Measurements from ENCODE around the gene LEF1.

LEF1 gene

GRCh38 chr4:108149588-108150380 is 18.9 kb downstream of the LEF1 start:
- DNase-seq (ENCODE audit: low read depth, low spot score): no peak

GRCh38 chr4:108148316-108148715 is 20.4 kb downstream of the LEF1 start:
- DNase-seq (ENCODE audit: low read depth, low spot score): no peak

GRCh38 chr4:108146819-108147218 is 21.9 kb downstream of the LEF1 start:
- no peak for DNase-seq (ENCODE audit: low read depth, low spot score)

- DNase-seq (ENCODE audit: low read depth, low spot score): no peak
Observed at GRCh38 chr4:108146336-108146735, 22.4 kb downstream of the LEF1 start.

- no peak for DNase-seq (ENCODE audit: low read depth, low spot score)
Observed at GRCh38 chr4:108144451-108144850, 24.3 kb downstream of the LEF1 start.

- no peak for DNase-seq (ENCODE audit: low read depth, low spot score)
Observed at GRCh38 chr4:108143515-108143914, 25.2 kb downstream of the LEF1 start.

- no peak for DNase-seq (ENCODE audit: low read depth, low spot score)
Observed at GRCh38 chr4:108142870-108143269, 25.9 kb downstream of the LEF1 start.

- DNase-seq (ENCODE audit: low read depth, low spot score): no peak
Observed at GRCh38 chr4:108141213-108141950, 27.4 kb downstream of the LEF1 start.

GRCh38 chr4:108140328-108140727 is 28.4 kb downstream of the LEF1 start:
- no peak for DNase-seq (ENCODE audit: low read depth, low spot score)

GRCh38 chr4:108139089-108139488 is 29.6 kb downstream of the LEF1 start:
- DNase-seq (ENCODE audit: low read depth, low spot score): no peak

- no peak for DNase-seq (ENCODE audit: low read depth, low spot score)
Observed at GRCh38 chr4:108135549-108136209, 33.1 kb downstream of the LEF1 start.

GRCh38 chr4:108130955-108131354 is 37.8 kb downstream of the LEF1 start:
- no peak for DNase-seq (ENCODE audit: low read depth, low spot score)

GRCh38 chr4:108129196-108129595 is 39.5 kb downstream of the LEF1 start:
- DNase-seq (ENCODE audit: low read depth, low spot score): no peak

- no peak for DNase-seq (ENCODE audit: low read depth, low spot score)
Observed at GRCh38 chr4:108126806-108127205, 41.9 kb downstream of the LEF1 start.

GRCh38 chr4:108120789-108121188 is 47.9 kb downstream of the LEF1 start:
- DNase-seq (ENCODE audit: low read depth, low spot score): no peak

GRCh38 chr4:108119199-108119800 is 49.4 kb downstream of the LEF1 start:
- no peak for DNase-seq (ENCODE audit: low read depth, low spot score)

- DNase-seq (ENCODE audit: low read depth, low spot score): no peak
Observed at GRCh38 chr4:108118505-108118904, 50.2 kb downstream of the LEF1 start.

GRCh38 chr4:108117418-108118182 is 51.1 kb downstream of the LEF1 start:
- DNase-seq (ENCODE audit: low read depth, low spot score): no peak

- DNase-seq (ENCODE audit: low read depth, low spot score): no peak
Observed at GRCh38 chr4:108116423-108117168, 52.1 kb downstream of the LEF1 start.

GRCh38 chr4:108115168-108115526 is 53.6 kb downstream of the LEF1 start:
- no peak for DNase-seq (ENCODE audit: low read depth, low spot score)

- no peak for DNase-seq (ENCODE audit: low read depth, low spot score)
Observed at GRCh38 chr4:108114503-108114902, 54.2 kb downstream of the LEF1 start.

Data from activated naive CD8-positive, alpha-beta T cell treated with anti-CD3 and anti-CD28 coated beads, Interleukin-2, amount 50 U/mL, for 16 hours (primary cell).